ENCODE measurements around the gene PHACTR3. TPM values are rescaled to one million over a fixed set of nuclear protein-coding genes. Genes with fewer than 3 reads are reported as not detected.

Gene PHACTR3
- total RNA-seq, 1 donor from 2014 or later = 1.4 TPM

GRCh38 chr20:59783641-59784010 lies 179.3 kb downstream of the PHACTR3 start:
- Histone ChIP-seq H4K20me1 (ENCODE audit: low read depth) (no peaks in the 10 kb centered on the region), H3K27ac (no peak overlapping the region), H3K4me2 (no peak overlapping the region), H3K9me3 (ENCODE audit: low read depth) (no peaks in the 10 kb centered on the region), H2AFZ (replicated peaks) (no peak overlapping the region), H3K79me2 (ENCODE audit: low read depth) (no peaks in the 10 kb centered on the region), H3K36me3 (no peaks in the 10 kb centered on the region), H3K4me1 (peaks cover 4% of the 10 kb centered on the region), H3K27me3 (peaks cover 6% of the 10 kb centered on the region), H3K9ac (no peak overlapping the region), H3F3A (ENCODE audit: low read depth) (no peaks in the 10 kb centered on the region), H3K4me3 (no peak overlapping the region)
- Mint-ChIP-seq H3K36me3 (no peaks in the 10 kb centered on the region), H3K4me3 (no peak overlapping the region), H3K9me3 (no peaks in the 10 kb centered on the region), H3K4me1 (peaks cover 28% of the 10 kb centered on the region), H3K27ac (no peak overlapping the region), H3K27me3 (ENCODE audit: insufficient read depth, low read depth) (peaks cover 10% of the 10 kb centered on the region)
- DNase-seq (ENCODE audit: low spot score) = no peak
- TF ChIP-seq EZH2 (IDR thresholded peaks at IDR 0.05) = no peak
- TF ChIP-seq EZH2phosphoT487 (IDR thresholded peaks at IDR 0.05) = no peak
- TF ChIP-seq, protein P1, sequence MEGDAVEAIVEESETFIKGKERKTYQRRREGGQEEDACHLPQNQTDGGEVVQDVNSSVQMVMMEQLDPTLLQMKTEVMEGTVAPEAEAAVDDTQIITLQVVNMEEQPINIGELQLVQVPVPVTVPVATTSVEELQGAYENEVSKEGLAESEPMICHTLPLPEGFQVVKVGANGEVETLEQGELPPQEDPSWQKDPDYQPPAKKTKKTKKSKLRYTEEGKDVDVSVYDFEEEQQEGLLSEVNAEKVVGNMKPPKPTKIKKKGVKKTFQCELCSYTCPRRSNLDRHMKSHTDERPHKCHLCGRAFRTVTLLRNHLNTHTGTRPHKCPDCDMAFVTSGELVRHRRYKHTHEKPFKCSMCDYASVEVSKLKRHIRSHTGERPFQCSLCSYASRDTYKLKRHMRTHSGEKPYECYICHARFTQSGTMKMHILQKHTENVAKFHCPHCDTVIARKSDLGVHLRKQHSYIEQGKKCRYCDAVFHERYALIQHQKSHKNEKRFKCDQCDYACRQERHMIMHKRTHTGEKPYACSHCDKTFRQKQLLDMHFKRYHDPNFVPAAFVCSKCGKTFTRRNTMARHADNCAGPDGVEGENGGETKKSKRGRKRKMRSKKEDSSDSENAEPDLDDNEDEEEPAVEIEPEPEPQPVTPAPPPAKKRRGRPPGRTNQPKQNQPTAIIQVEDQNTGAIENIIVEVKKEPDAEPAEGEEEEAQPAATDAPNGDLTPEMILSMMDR (IDR thresholded peaks at IDR 0.05) = no peak

- peaks cover 7% of the 10 kb centered on the region for H3K27me3 Mint-ChIP-seq (ENCODE audit: insufficient read depth, low read depth)
- H3K4me3 Mint-ChIP-seq = peak overlapping the region; percentile 17
- TF ChIP-seq EZH2 (IDR thresholded peaks at IDR 0.05) = no peak
- TF ChIP-seq, protein P1 (IDR thresholded peaks at IDR 0.05) = no peak
- TF ChIP-seq EZH2phosphoT487 (IDR thresholded peaks at IDR 0.05) = no peak
- H3K36me3 ChIP-seq = no peaks in the 10 kb centered on the region
- no peaks in the 10 kb centered on the region for H3F3A ChIP-seq (ENCODE audit: low read depth)
- H2AFZ ChIP-seq (replicated peaks) = no peak overlapping the region
- H3K9me3 Mint-ChIP-seq = no peaks in the 10 kb centered on the region
- DNase-seq (ENCODE audit: low spot score) = no peak
- H3K27me3 ChIP-seq = peaks cover 6% of the 10 kb centered on the region
- no peak overlapping the region for H3K9ac ChIP-seq
- no peaks in the 10 kb centered on the region for H4K20me1 ChIP-seq (ENCODE audit: low read depth)
- no peaks in the 10 kb centered on the region for H3K79me2 ChIP-seq (ENCODE audit: low read depth)
- H3K4me2 ChIP-seq = no peak overlapping the region
- H3K9me3 ChIP-seq (ENCODE audit: low read depth) = no peaks in the 10 kb centered on the region
- no peaks in the 10 kb centered on the region for H3K36me3 Mint-ChIP-seq
- no peak overlapping the region for H3K27ac ChIP-seq
- peaks cover 30% of the 10 kb centered on the region for H3K4me1 Mint-ChIP-seq
- no peak overlapping the region for H3K4me3 ChIP-seq
- H3K4me1 ChIP-seq = peaks cover 4% of the 10 kb centered on the region
- no peak overlapping the region for H3K27ac Mint-ChIP-seq
Measured at GRCh38 chr20:59784365-59784764, 180.0 kb downstream of the PHACTR3 start.

- peaks cover 4% of the 10 kb centered on the region for H3K4me1 ChIP-seq
- peaks cover 6% of the 10 kb centered on the region for H3K27me3 ChIP-seq
- H3K27ac Mint-ChIP-seq = no peak overlapping the region
- H3K79me2 ChIP-seq (ENCODE audit: low read depth) = no peaks in the 10 kb centered on the region
- peaks cover 34% of the 10 kb centered on the region for H3K4me1 Mint-ChIP-seq
- H3K36me3 Mint-ChIP-seq = no peaks in the 10 kb centered on the region
- H3K4me2 ChIP-seq = no peak overlapping the region
- peaks cover 7% of the 10 kb centered on the region for H3K27me3 Mint-ChIP-seq (ENCODE audit: insufficient read depth, low read depth)
- H3K9ac ChIP-seq = no peak overlapping the region
- no peak overlapping the region for H2AFZ ChIP-seq (replicated peaks)
- no peaks in the 10 kb centered on the region for H3K36me3 ChIP-seq
- H3K9me3 Mint-ChIP-seq = no peaks in the 10 kb centered on the region
- no peak for DNase-seq (ENCODE audit: low spot score)
- H3K4me3 ChIP-seq = no peak overlapping the region
- H3K27ac ChIP-seq = no peak overlapping the region
- no peaks in the 10 kb centered on the region for H3K9me3 ChIP-seq (ENCODE audit: low read depth)
- H3F3A ChIP-seq (ENCODE audit: low read depth) = no peaks in the 10 kb centered on the region
- TF ChIP-seq, protein P1 (IDR thresholded peaks at IDR 0.05) = no peak
- TF ChIP-seq EZH2 (IDR thresholded peaks at IDR 0.05) (no peak), EZH2phosphoT487 (IDR thresholded peaks at IDR 0.05) (no peak)
- H4K20me1 ChIP-seq (ENCODE audit: low read depth) = no peaks in the 10 kb centered on the region
- H3K4me3 Mint-ChIP-seq = peak overlapping the region; percentile 21
Measured at GRCh38 chr20:59784791-59785668, 180.7 kb downstream of the PHACTR3 start.

Measured in neural progenitor cell (in vitro differentiated cells).